AG04450 (cell line): Measurements from ENCODE around the gene CCL14. TPM values are rescaled to one million over a fixed set of nuclear protein-coding genes. Genes with fewer than 3 reads are reported as not detected.

Experiments
- CTCF ChIA-PET: fragments of 300-600, 350-600 bp; formaldehyde crosslinking; extraction: SDS; loops from one replicate; lab custom pipeline; 2022; ENCODE audit warnings: antibody characterized with exemption, inconsistent platforms; lab: Charles Lee
- POLR2A ChIA-PET: fragments of 350-600 bp; formaldehyde crosslinking; extraction: SDS; loops from one replicate; lab custom pipeline; 2021; ENCODE audit warnings: antibody characterized with exemption, inconsistent platforms; lab: Yijun Ruan, JAX
- DNase-seq: peaks from one replicate; pipeline ENCODE4 v3.0.0-alpha.2; 2011; ENCODE audit warnings: low read depth, low spot score
- H3K27ac ChIP-seq: one replicate; pipeline ENCODE4 v1.5.1; 2012; ENCODE audit warnings: low read depth, low read length, control low read depth
- H3K27me3 ChIP-seq: one replicate; pipeline ENCODE4 v1.6.0; 2012; ENCODE audit warnings: low read length; ENCODE audit not compliant: control insufficient read depth, insufficient read depth
- H3K4me3 ChIP-seq: 2 replicates; pipeline ENCODE4 v1.5.1; 2011; ENCODE audit warnings: mild to moderate bottlenecking, low read depth, low read length, control low read depth
- H3K9me3 ChIP-seq: 2 replicates; pipeline ENCODE4 v1.5.1; 2012; ENCODE audit warnings: low read length; ENCODE audit not compliant: control insufficient read depth, insufficient read depth
- polyA plus RNA-seq: library from polyadenylated mRNA; depleted of rRNA; stranded (reverse); fragments of >200 nt; gene quantifications from 2 replicates; pipeline ENCODE4 v1.2.3, GENCODE V29; 2011
- TF ChIP-seq, protein P1 (sequence below): IDR thresholded peaks from 2 replicates; pipeline ENCODE4 v1.5.1; 2011; ENCODE audit warnings: low read depth, low read length, control low read depth, inconsistent platforms

Gene CCL14
- polyA plus RNA-seq, 1 experiment: not detected

DNA sequence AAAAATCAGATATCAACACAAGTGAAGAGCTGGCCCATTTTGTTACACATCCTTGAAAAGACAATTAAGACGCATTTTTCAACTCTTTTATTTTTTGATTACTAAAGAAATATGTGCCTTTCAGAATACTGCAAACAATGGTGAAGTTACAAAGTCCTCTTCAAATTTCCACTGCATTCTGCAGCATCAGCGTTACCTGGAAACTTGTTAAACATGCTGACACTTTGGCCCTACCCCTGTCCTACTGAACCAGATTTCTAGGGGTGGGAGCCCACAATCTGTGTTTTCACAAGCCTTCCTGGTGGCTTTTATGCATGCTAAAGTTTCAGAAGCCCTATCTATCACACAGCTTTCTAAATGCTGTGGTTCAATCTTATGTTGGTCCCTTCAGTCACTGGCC, 4.5 kb upstream of the CCL14 start:
- Histone ChIP-seq H3K27ac (no peak overlapping the region), H3K27me3 (no peaks in the 10 kb centered on the region), H3K9me3 (no peaks in the 10 kb centered on the region), H3K4me3 (no peak overlapping the region)
- POLR2A ChIA-PET: no interaction called here
- TF ChIP-seq, protein P1, sequence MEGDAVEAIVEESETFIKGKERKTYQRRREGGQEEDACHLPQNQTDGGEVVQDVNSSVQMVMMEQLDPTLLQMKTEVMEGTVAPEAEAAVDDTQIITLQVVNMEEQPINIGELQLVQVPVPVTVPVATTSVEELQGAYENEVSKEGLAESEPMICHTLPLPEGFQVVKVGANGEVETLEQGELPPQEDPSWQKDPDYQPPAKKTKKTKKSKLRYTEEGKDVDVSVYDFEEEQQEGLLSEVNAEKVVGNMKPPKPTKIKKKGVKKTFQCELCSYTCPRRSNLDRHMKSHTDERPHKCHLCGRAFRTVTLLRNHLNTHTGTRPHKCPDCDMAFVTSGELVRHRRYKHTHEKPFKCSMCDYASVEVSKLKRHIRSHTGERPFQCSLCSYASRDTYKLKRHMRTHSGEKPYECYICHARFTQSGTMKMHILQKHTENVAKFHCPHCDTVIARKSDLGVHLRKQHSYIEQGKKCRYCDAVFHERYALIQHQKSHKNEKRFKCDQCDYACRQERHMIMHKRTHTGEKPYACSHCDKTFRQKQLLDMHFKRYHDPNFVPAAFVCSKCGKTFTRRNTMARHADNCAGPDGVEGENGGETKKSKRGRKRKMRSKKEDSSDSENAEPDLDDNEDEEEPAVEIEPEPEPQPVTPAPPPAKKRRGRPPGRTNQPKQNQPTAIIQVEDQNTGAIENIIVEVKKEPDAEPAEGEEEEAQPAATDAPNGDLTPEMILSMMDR: no peak
- DNase-seq: no peak
- CTCF ChIA-PET: no interaction called here

DNA sequence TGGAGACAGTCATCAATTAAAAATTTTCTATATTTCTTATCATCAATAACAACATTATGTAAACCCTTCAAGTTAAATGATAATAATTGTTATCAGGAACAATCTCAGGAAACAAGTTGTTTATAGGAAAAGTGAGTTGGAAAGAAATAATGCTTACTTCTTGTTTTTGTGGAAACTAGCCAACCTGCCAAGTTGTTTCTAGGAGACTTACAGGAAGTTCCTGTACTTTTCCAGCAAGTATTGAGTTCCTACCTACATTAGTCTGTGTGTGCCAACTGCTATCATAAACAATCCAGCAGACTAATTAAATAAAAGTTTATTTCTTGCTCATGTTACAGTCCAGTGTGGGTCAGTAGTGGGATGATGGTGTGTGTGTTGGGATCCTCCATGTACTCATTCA, 1.6 kb upstream of the CCL14 start:
- CTCF ChIA-PET: no interaction called here
- POLR2A ChIA-PET: no interaction called here
- TF ChIP-seq, protein P1: no peak
- no peaks in the 10 kb centered on the region for H3K9me3 ChIP-seq
- no peaks in the 10 kb centered on the region for H3K27me3 ChIP-seq
- DNase-seq: no peak
- H3K4me3 ChIP-seq: no peak overlapping the region
- H3K27ac ChIP-seq: no peak overlapping the region

DNA sequence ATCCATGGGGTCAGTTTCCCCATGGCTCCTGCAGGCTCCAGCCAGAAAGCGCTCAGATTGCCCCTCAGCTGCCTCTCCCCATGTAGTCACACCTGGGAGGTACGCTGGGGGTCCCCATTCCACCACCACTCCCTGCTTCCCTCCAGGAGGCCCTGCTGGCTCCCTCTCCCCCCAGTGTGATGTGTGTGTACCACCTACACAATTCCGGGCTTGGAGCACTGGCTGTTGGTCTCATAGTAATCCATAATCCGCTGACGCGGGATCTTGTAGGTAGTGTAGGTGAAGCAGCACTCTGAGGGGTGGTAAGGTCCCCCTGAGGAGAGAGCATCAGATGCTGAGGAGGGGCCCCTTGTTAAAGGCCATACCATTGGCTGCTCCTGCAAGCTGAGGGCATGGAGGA, 2.4 kb downstream of the CCL14 start:
- H3K27ac ChIP-seq: no peak overlapping the region
- TF ChIP-seq, protein P1: no peak
- no peak overlapping the region for H3K4me3 ChIP-seq
- DNase-seq: no peak
- POLR2A ChIA-PET: no interaction called here
- H3K27me3 ChIP-seq: no peaks in the 10 kb centered on the region
- CTCF ChIA-PET: interaction anchor here (1.0 kb wide), 1 partner anchor 15 kb away, joined by 3 read pairs; no protein-coding TSS in a partner anchor
- no peaks in the 10 kb centered on the region for H3K9me3 ChIP-seq

DNA sequence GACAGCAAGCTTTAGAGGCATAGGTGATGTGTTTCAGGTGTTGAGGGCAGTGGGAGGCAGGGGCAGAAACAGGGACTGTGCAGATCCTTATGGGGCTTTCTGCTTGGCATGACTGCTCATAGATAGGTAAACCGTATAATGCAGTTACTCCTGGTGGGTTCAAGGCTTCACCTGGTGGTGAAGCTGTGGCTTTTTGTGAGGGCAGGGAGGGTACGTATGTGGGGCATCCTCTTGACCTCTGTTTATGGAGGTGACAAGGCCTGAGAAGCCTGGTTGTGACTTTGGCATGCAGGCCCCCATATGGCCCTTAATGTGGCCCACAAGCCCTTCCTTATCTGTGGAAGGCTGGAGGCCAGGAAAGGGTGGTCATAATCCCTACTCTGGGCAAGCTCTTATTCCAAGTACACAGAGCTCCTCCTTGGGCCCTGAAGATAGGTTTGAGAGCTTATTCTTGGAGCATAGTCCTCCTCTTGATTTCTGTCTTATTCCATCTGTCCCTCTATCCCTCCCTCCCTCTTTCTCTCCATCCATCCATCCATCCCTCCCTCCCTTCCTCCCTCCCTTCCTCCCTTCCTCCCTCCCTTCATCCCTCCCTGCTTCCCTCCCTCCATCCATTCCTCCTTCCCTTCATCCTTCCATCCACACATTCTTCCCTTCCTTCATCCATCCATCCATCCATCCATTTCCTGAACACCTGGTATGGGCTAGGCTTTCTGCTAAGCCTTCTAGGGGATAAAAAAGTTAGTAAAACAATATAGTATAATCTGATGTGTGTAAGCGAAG, 3.9 kb downstream of the CCL14 start:
- CTCF ChIA-PET: interaction anchor here (1.0 to 1.5 kb wide), 2 partner anchors 13 to 167 kb away, joined by 5 read pairs; no protein-coding TSS in a partner anchor

DNA sequence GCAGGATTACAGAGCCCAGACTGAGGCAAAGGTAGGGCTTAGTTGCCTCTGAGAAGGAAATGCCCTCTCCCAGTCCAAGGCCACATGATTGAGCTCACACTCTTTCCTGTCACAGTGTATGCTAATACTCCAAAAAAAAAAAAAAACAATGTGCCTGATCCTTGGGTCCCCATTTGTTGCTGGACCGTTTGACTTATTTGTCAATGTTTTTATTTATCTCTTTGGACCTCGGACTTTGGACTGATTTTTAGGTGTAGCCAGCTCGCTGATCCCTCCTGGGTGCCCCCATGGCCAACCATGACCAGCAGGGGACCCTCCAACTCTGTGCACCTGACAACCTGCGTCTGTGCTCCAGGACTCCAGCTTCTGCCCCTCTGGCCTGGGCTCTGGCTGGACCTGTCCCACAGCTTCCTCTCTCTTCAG, 4.6 kb downstream of the CCL14 start:
- TF ChIP-seq, protein P1: no peak
- no peak for DNase-seq
- H3K9me3 ChIP-seq: no peaks in the 10 kb centered on the region
- no peak overlapping the region for H3K4me3 ChIP-seq
- POLR2A ChIA-PET: no interaction called here
- CTCF ChIA-PET: interaction anchor here (1.0 to 1.5 kb wide), 2 partner anchors 12 to 168 kb away, joined by 5 read pairs; no protein-coding TSS in a partner anchor
- no peak overlapping the region for H3K27ac ChIP-seq
- H3K27me3 ChIP-seq: no peaks in the 10 kb centered on the region

More for the DNA sequence above, 3.9 kb downstream of the CCL14 start:
- H3K4me3 ChIP-seq: no peak overlapping the region
- POLR2A ChIA-PET: no interaction called here
- H3K9me3 ChIP-seq: no peaks in the 10 kb centered on the region
- TF ChIP-seq, protein P1: no peak
- DNase-seq: no peak
- H3K27me3 ChIP-seq: no peaks in the 10 kb centered on the region
- H3K27ac ChIP-seq: no peak overlapping the region
